Endothelial cell of umbilical vein (primary cell): ENCODE measurements around the gene ZNF442. TPM values are rescaled to one million over a fixed set of nuclear protein-coding genes. Genes with fewer than 3 reads are reported as not detected.

Experiments
- BruUV-seq: library from RNA; stranded (reverse); fragments of 400-500 nt; replicated peaks from 2 replicates; lab custom pipeline; 2021; lab: Mats Ljungman, UMichigan
- CTCF ChIA-PET: fragments of 300-600, 350-600 bp; sonication (Branson Sonifier 250); formaldehyde crosslinking; loops from one replicate; lab custom pipeline; 2021; ENCODE audit warnings: antibody characterized with exemption, inconsistent platforms; lab: Charles Lee
- POLR2A ChIA-PET: fragments of 300-600, 350-600 bp; sonication (Branson Sonifier 250); formaldehyde crosslinking; loops from one replicate; lab custom pipeline; 2021; ENCODE audit warnings: antibody characterized with exemption, inconsistent platforms; lab: Charles Lee
- DNase-seq: peaks from one replicate; pipeline ENCODE4 v3.0.0-alpha.2; 2011; ENCODE audit warnings: low read depth, low spot score
- FAIRE-seq: peaks from 2 replicates; lab custom pipeline; 2011; peaks lifted over from hg19 to GRCh38; lab: Jason Lieb, UNC
- H2AFZ ChIP-seq: 2 replicates; pipeline ENCODE4 v1.6.0; 2012; ENCODE audit warnings: low read depth, low read length, control low read depth, inconsistent platforms
- H3K27ac ChIP-seq: 2 replicates; pipeline ENCODE4 v1.5.1; 2011; ENCODE audit warnings: low read depth, mild to moderate bottlenecking, control low read depth, low read length, moderate library complexity; ENCODE audit not compliant: insufficient read depth
- H3K27me3 ChIP-seq, 2 experiments: 2 replicates each; pipeline versions ENCODE4 v1.6.0 to v1.6.1; 2011; ENCODE audit warnings: low read length in 2 of 2, mixed read lengths in 1 of 2; ENCODE audit not compliant: control insufficient read depth in 2 of 2, insufficient read depth in 2 of 2
- H3K36me3 ChIP-seq, 2 experiments: 2 replicates in 1 of 2; 3 replicates in 1 of 2; pipeline ENCODE4 v1.5.1; 2011; ENCODE audit warnings: low read length in 2 of 2, mild to moderate bottlenecking in 1 of 2, moderate library complexity in 1 of 2; ENCODE audit not compliant: control insufficient read depth in 2 of 2, insufficient read depth in 2 of 2; ENCODE audit errors: extremely low read depth in 1 of 2
- H3K4me1 ChIP-seq: 3 replicates; pipeline ENCODE4 v1.5.1; 2011; ENCODE audit warnings: mild to moderate bottlenecking, low read length; ENCODE audit not compliant: control insufficient read depth, insufficient read depth; ENCODE audit errors: extremely low read depth
- H3K4me2 ChIP-seq: 2 replicates; pipeline ENCODE4 v1.6.1; 2011; ENCODE audit warnings: low read length, control low read depth, mixed read lengths; ENCODE audit not compliant: insufficient read depth
- H3K4me3 ChIP-seq, 3 experiments: fragments of 200-600 bp in 1 of 3; sonication (generic), shearing (Covaris generic) in 1 of 3; replicated peaks in 1 of 3; 2 replicates each; pipeline ENCODE4 v1.5.1; 2011 to 2016; ENCODE audit warnings: control low read depth in 3 of 3, low read length in 3 of 3, mild to moderate bottlenecking in 2 of 3, inconsistent platforms in 1 of 3, low read depth in 1 of 3, moderate library complexity in 1 of 3; ENCODE audit not compliant: insufficient read depth in 1 of 3
- H3K79me2 ChIP-seq: 2 replicates; pipeline ENCODE4 v1.6.0; 2012; ENCODE audit warnings: low read length, inconsistent platforms; ENCODE audit not compliant: control insufficient read depth, insufficient read depth
- H3K9ac ChIP-seq: replicated peaks from 2 replicates; pipeline ENCODE3; 2011; ENCODE audit warnings: low read length, control low read depth; ENCODE audit not compliant: insufficient read depth; ENCODE audit errors: extremely low read depth
- H3K9me1 ChIP-seq: replicated peaks from 3 replicates; pipeline ENCODE4 v1.6.0; 2011; ENCODE audit warnings: mild to moderate bottlenecking, low read length; ENCODE audit not compliant: control insufficient read depth, insufficient read depth; ENCODE audit errors: extremely low read depth
- H3K9me3 ChIP-seq: replicated peaks from 2 replicates; pipeline ENCODE4 v1.5.1; 2012; ENCODE audit warnings: low read length, inconsistent platforms; ENCODE audit not compliant: control insufficient read depth, insufficient read depth
- H4K20me1 ChIP-seq: replicated peaks from 2 replicates; pipeline ENCODE3; 2011; ENCODE audit warnings: mild to moderate bottlenecking, low read length; ENCODE audit not compliant: control insufficient read depth, insufficient read depth; ENCODE audit errors: extremely low read depth
- CTCF ChIP-seq, 2 donors: IDR thresholded peaks; 1 replicate in 1 of 2; 2 replicates in 1 of 2; pipeline ENCODE4 v1.5.1; 2011; ENCODE audit warnings: low read length in 2 of 2, mild to moderate bottlenecking in 2 of 2, moderate library complexity in 2 of 2, control low read depth in 1 of 2, inconsistent platforms in 1 of 2, low read depth in 1 of 2; ENCODE audit not compliant: insufficient read depth in 1 of 2; ENCODE audit errors: extremely low read depth in 1 of 2
- EZH2 ChIP-seq: IDR thresholded peaks from 2 replicates; pipeline ENCODE4 v1.6.1; 2012; ENCODE audit warnings: borderline replicate concordance, low read depth, mild to moderate bottlenecking, moderate library complexity, low read length, inconsistent platforms; ENCODE audit not compliant: severe bottlenecking
- FOS ChIP-seq: IDR thresholded peaks from 2 replicates; pipeline ENCODE4 v1.6.1; 2011; ENCODE audit warnings: mild to moderate bottlenecking, low read length, moderate library complexity, borderline replicate concordance; ENCODE audit not compliant: insufficient read depth
- JUN ChIP-seq: IDR thresholded peaks from 2 replicates; pipeline ENCODE4 v1.6.1; 2011; ENCODE audit warnings: borderline replicate concordance, low read depth; ENCODE audit not compliant: insufficient read length, insufficient read depth
- MAX ChIP-seq: IDR thresholded peaks from 2 replicates; pipeline ENCODE4 v1.6.1; 2011; ENCODE audit not compliant: insufficient read depth, insufficient read length
- POLR2A ChIP-seq: IDR thresholded peaks from 2 replicates; pipeline ENCODE4 v1.6.1; 2012; ENCODE audit warnings: low read depth, mild to moderate bottlenecking, control low read depth, low read length
- POLR2AphosphoS5 ChIP-seq: IDR thresholded peaks from 2 replicates; pipeline ENCODE4 v1.6.1; 2012; ENCODE audit warnings: low read depth, mild to moderate bottlenecking, control low read depth, low read length, moderate library complexity; ENCODE audit not compliant: insufficient read depth
- dilution Hi-C: fragments of 300-500 bp; cut with MboI; formaldehyde crosslinking; loops from one replicate; pipeline ENCODE4 v1.15.0; 2019; ENCODE audit warnings: low sequenced_read_pairs; ENCODE audit not compliant: extremely low pct_ligation_motif_present
- intact Hi-C: fragments of 100-400 bp; cut with micrococcal nuclease; formaldehyde crosslinking; loops from one replicate; pipeline ENCODE4 v1.10.0; 2022
- polyA plus RNA-seq, 4 experiments: library from polyadenylated mRNA; depleted of rRNA in 3 of 4; stranded (reverse) in 3 of 4; unstranded in 1 of 4; fragments of >200 nt; gene quantifications; 2 replicates each; pipeline versions ENCODE4 v1.2.1 to v1.2.3, GENCODE V29; 2011 to 2012; ENCODE audit warnings: missing spikeins in 1 of 4
- total RNA-seq: library from RNA; stranded (reverse); gene quantifications from 2 replicates; pipeline ENCODE4 v1.2.3, GENCODE V29; 2021

ZNF442 gene
- total and polyA plus RNA-seq, 2 donors (not counting 3 experiments of a cell fraction or from before 2014, with no cell fraction given): 0.21 to 0.93 TPM

- Histone ChIP-seq H3K9me3 (peaks cover 12% of the 10 kb centered on the region), H3K9me1 (no peaks in the 10 kb centered on the region), H3K27me3 (no peaks in the 10 kb centered on the region), H4K20me1 (no peaks in the 10 kb centered on the region), H3K4me2 (no peak overlapping the region), H3K9ac (no peak overlapping the region), H3K4me1 (no peaks in the 10 kb centered on the region), H2AFZ (no peak overlapping the region), H3K79me2 (no peaks in the 10 kb centered on the region), H3K4me3 (no peak overlapping the region), H3K27ac (no peak overlapping the region), H3K36me3 (no peaks in the 10 kb centered on the region)
- BruUV-seq: no TSS peak
- no peak for DNase-seq
- no peak for FAIRE-seq
- intact Hi-C loops: no loop called here
- CTCF ChIA-PET: no interaction called here
- dilution Hi-C loops: no loop called here
- POLR2A ChIA-PET: no interaction called here
- TF ChIP-seq JUN (no peak), MAX (no peak), EZH2 (no peak), POLR2AphosphoS5 (no peak), POLR2A (no peak), FOS (no peak), CTCF (IDR thresholded peaks at IDR 0.05; ENCODE audit: extremely low read depth in 1 of 2, insufficient read depth in 1 of 2, low read depth in 1 of 2, low read length in 2 of 2) (no peak)
Observed at GRCh38 chr19:12350890-12351197, 14.6 kb downstream of the ZNF442 start.
